GM03348 (cell line): ENCODE measurements around the gene DHX35.

Source experiments
- DNase-seq: peaks from one replicate; pipeline ENCODE4 v3.0.0; 2012; ENCODE audit warnings: low spot score

The DHX35 gene, protein sequence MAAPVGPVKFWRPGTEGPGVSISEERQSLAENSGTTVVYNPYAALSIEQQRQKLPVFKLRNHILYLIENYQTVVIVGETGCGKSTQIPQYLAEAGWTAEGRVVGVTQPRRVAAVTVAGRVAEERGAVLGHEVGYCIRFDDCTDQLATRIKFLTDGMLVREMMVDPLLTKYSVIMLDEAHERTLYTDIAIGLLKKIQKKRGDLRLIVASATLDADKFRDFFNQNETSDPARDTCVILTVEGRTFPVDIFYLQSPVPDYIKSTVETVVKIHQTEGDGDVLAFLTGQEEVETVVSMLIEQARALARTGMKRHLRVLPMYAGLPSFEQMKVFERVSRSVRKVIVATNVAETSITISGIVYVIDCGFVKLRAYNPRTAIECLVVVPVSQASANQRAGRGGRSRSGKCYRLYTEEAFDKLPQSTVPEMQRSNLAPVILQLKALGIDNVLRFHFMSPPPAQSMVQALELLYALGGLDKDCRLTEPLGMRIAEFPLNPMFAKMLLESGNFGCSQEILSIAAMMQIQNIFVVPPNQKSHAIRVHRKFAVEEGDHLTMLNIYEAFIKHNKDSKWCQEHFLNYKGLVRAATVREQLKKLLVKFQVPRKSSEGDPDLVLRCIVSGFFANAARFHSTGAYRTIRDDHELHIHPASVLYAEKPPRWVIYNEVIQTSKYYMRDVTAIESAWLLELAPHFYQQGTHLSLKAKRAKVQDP

DNA sequence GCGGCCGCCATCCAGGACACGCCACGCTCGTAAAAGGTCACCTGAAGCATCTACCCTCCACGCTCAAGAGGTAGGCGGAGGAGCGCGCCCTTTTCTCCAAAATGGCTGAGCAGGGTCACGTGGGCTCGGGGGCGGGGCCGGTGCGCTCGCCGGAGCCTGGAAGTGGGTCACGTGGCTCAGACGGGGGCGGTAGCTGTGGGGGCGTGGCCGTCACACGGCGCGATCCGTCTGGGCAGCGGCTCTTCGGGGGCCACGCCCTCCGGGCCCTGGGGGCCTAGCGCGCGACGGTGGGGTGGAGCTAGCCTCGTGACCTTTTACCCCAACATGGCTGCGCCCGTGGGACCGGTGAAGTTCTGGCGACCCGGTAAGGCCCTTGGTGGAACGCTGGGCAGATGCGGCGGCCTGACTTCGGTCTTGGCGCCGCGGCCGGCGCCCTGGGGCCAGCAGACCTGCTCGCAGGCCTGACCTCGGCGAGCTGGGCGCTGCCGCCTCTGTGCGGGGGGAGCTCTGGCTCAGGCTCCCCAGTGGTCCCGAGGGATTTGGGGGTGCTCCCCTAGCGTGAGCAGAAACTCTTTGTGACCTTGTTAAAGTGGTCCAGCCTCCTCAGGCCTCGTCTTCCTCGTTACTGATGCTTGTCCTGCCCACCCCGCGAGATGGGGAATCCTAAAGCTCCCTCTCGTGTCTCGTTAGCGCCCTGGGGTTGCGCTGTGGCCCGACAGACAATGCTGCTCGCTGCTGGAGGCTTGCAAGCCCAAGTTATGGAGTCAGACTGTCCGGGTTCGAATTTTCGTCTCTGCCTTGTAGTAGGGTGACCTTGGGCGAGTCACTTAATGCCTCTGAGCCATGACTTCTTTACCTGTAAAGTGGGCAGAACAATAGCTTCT, at the start of gene DHX35:
DHX35 (plus strand) TSS at position 301 of the 884 bp plus-strand sequence; CDS start at position 325, 24 bp downstream.
- DNase-seq: peak; percentile 100

DNA sequence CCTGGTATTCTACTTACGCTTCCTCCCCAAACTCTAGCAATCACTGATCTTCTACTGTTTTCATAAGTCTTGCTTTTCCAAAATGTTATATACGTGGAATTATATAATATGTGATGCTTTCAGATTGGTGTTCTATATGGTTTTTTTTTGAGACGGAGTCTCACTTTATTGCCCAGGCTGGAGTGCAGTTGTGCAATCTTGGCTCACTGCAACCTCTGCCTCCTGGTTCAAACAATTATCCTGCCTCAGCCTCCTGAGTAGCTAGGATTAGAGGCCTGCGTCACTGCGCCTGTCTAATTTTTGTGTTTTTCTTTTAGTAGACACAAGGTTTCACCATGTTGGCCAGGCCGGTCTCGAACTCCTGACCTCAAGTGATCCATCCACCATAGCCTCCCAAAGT, 46.8 kb upstream of the DHX35 start:
- no peak for DNase-seq

DNA sequence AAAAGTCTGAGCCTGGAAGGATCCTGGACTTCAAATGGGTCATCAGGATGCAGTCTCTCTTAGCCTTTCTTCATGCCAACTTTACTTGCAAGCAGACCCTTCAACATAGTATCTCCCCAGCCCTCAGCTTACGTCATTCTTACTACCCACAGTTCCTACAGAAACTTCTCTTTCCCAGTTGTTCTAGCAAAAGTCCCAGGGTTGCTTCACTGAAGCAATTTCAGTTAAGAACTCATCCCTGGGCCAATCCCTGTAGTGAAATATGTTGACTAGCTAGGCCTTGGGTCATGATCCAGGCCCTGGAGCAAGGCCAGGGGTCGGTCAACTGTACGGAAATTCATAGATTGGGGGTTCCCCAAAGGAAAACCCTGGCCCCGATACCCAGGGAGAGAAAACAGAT, 44.5 kb upstream of the DHX35 start:
- DNase-seq: no peak

DNA sequence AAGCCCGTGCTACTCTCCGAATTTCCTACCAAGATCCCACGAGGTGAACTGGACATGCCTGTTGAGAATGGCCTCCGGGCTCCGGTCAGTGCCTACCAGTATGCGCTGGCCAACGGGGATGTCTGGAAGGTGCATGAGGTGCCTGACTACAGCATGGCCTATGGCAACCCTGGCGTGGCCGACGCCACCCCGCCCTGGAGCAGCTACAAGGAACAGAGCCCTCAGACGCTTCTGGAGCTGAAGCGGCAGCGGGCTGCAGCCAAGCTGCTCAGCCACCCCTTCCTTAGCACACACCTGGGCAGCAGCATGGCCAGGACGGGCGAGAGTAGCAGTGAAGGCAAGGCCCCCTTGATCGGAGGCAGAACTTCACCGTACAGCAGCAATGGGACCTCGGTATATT, 44.0 kb upstream of the DHX35 start:
- no peak for DNase-seq

DNA sequence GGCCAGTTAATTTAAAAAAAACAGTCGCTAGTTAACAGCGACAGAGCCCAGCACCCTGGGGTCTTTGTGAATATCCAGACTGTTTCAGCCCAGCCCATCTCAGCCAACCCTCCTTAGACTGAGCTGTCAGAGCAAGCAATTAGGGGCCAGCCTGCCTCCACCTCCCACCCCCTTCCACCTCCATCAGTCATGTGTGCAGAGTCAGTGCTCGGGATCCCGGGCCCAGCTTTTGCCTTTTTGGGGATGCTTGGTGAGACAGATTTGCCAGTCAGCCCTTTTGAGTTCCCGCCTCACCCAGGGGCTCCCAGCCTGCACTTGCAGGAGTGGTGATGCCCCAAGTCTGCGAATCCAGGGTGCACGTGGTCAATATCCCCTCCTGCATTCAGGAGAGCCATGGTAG, 42.5 kb upstream of the DHX35 start:
- no peak for DNase-seq

DNA sequence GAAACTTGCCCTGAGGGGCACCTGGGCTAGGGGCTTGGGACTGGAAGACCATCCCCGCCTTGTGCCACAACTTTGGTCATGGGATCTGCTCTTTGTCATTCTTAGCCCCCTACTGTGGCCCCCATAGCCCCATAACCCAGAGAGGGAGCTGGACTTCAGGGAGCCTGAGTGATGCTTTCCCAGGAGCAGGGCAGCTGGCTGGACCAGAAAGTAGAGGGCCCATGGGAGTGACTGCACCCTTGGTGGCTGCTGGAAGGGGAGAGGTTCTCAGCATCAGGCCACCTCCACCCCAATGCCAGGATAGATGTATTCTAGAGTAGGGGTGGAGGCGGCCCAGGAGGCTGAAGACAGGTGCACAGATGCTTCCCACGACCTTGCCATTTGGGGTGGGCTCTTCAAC, 41.7 kb upstream of the DHX35 start:
- DNase-seq: no peak

DNA sequence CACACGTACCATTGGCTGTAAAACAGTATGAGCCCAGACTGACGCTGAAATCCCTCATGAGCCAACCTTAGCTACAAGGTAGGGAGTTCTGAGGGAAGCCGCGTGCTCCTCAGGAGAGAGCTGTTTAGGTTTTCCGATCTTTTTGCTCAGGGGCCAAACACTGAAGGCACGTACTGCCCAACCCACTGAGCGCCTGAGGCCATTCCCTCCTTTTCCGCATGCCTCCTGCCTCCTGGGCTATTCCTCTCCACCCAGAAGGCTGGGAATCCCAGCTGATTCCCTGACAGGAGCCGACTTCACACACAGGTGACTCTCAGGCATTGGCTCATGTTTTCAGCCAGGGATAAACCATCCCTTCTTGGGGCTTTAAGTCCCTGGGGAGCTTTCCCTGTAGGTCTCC, 41.3 kb upstream of the DHX35 start:
- no peak for DNase-seq

DNA sequence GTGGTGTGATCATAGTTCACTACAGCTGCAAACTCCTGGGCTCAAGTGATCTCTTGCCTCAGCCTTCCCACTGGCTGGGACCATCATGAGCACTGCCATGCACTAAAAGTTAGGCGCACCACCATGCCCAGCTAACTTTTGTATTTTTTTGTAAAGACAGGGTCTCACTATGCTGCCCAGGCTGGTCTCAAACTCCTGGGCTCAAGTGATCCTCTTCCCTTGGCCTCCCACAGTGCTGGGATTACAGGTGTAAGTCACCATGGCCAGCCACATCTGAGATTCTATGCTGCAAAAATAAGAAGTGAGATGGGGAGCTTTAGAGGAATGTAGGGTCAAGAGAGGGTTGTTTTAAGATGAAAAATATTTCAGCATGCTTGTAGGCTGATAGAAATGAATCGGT, 37.4 kb upstream of the DHX35 start:
- no peak for DNase-seq

DNA sequence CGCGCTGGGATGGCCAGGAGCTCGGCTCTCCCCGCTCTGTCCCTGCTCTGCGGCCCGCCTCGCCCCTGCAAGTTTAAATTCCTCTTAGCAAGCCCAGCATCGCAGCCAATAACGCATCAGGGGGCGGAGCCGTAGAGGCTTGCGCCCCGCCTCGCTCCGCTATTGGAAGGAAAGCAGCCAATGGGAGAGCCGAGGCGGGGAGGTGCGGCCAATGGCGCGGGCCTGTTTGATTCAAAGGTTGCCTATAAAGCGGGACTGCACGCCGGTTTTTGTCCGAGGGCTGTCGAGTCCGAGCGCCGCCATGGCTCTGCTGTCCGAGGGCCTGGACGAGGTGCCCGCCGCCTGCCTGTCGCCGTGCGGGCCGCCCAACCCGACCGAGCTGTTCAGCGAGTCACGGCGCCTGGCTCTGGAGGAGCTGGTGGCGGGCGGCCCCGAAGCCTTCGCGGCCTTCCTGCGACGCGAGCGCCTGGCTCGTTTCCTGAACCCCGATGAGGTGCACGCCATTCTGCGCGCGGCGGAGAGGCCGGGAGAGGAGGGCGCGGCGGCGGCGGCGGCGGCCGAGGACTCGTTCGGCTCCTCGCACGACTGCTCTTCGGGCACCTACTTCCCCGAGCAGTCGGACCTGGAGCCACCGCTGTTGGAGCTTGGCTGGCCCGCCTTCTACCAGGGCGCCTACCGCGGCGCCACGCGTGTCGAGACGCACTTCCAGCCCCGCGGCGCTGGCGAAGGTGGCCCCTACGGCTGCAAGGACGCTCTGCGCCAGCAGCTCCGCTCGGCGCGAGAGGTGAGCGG, 35.8 kb upstream of the DHX35 start, which contains the start of gene FAM83D:
FAM83D (plus strand) TSS at position 276 of the 792 bp plus-strand sequence; CDS start at position 302, 26 bp downstream.
- peak; percentile 99 for DNase-seq

DNA sequence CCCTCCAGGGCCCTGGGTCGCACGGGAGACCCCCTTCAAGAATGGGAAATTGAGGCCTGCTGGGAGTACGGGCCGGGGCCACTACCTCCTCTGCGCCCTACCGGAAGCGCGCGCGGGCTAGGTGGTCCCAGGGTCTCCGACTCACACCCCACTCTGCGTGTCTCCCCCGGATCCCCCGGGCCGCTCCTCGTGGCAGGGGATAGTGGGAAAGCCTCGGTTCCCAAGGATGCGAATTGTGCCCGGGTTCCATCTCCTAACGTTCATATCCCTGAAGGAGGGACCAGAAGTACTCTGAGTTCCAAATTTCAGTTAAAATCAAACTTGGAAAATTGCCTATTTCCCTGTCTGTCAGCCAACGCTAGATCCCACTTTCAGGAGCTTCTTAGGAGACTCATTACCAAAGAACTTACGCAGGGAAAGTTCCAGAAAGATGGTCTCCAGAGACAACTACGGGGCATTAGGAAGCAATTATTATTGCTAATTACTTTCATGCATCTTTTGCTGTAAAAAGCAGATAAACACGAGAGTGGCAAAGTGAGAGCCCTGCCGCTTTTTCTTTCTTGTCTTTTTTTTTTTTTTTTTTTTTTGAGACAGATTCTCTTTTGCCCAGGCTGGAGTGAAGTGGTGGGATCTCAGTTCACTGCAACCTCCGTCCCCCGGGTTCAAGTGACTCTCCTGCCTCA, 35.1 kb upstream of the DHX35 start:
- DNase-seq: peak; percentile 22

DNA sequence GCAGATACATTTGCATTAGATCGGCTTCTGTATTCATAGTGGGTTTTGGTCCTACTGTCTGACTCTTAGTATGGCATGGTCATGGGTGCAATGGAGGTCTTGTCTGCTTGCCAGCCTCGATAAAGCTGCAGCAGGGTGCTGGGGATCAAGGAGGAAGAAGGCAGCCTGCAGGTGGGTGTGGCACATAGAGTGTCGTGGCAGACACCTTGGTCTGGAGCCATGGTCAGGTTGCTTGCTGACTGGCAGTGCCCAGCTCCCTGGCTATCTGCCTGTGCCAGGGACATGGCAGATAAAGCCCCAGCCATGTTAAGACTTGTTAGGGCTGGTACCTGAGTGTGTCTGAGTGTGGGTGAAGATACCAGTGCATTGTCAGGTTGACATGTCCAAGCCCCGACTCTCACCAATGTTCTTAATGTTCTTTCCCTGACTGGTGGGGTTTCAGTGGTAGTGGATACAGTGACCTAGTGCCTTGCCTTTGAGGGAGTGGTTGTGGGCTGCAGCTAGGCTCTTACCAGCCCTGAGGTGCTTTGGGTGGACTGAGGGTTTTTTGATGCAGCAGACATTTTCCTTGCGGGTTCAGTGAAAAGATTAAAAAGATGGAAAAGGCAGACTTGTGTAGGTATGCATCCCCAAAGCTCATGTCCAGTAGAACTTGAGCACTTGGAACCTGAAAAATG, 34.1 kb upstream of the DHX35 start:
- no peak for DNase-seq

DNA sequence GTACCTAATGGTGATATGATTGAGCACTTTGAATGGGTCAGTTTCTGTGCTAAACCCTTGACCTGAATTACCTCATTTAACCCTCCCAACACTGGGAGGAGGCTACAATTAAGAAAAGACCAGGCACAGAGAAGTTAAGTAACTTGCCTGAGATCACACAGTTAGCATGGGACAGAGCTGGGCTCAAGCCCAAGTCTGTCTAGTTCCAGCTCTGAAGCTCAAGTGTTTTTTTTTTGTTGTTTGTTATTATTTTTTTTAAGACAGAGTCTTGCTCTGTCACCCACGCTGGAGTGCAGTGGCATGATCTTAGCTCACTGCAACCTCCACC, 31.9 kb upstream of the DHX35 start:
- DNase-seq: no peak

DNA sequence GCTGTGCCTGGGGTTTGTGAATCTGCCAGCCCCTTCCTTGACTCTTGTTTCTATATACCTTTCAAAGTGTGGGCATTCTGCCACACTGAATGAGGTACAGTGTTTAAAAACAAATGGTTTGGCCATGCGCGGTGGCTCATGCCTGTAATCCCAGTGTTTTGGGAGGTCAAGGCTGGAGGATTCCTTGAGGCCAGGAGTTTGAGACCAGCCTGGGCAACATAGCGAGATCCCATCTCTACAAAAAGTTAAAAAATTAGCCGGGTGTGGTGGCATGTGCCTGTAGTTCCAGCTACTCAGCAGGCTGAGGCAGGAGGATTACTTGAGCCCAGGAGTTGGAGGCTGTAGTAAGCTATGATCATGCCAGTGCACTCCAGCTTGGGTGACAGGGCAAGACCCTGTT, 30.2 kb upstream of the DHX35 start:
- DNase-seq: no peak

DNA sequence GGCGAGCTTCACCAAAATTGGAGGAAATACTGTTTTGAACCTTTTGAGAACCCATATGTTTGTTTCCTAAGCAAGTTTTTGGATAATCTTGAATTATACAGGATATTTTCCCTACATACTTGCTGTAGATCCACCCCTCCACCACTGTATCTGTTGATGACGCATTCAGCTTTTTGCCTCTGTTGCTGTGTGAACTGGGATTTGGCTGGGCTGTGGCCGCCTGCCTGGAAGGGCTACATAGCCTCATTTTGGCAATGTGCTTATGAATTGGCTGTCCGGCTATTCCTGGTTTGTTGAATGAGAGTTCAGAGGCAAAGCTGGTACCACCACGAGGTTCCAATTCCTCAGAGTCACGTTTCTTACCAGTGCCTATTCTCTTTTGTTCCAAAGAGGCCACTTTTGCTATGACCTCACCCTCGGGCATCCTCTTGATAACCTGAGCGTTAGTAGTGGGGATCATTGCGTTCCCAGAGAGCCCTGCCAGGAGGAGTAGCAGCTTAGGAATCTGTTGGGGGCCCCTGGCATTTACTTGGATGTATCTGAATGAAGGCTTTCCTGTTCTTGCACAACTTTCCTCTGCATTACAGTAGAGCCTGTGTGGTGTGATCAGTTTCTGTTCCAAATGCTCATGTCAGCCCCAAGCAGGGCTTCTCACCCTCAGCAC, 29.6 kb upstream of the DHX35 start:
- DNase-seq: peak; percentile 24

DNA sequence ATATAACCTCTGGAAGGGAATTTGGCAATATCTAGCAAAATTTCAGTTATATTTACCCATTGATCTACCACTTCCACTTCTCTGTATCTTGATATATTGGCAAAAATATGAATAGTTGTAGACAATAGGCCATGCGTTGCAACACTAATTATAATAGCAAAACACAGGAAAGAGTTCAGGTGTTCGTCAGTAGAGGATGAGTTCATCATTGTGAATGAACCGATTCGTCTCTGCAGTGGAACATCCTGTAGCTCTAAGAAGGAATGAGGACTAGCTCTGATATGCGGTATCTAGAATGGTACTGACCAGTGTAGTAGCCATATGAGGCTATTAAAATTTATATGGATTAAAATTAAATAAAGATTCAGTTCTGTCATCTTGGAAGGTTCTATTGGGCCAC, 27.6 kb upstream of the DHX35 start:
- DNase-seq: no peak

DNA sequence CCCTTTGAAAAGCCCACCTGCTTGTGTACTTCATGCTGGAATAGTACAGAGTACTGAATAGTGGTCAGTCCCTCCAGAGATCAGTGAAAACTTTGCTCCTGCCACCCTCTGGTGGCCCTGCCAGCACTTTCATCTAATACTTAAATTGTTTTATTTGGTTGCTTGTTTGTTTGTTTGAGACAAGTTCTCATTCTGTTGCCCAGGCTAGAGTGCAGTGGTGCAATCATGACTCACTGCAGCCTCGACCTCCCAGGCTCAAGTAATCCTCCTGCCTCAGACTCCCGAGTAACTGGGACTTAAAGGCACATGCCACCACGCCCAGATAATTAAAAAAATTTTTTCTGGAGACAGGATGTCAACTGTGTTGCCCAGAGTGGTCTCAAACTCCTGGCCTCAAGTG, 26.9 kb upstream of the DHX35 start:
- peak; percentile 17 for DNase-seq

DNA sequence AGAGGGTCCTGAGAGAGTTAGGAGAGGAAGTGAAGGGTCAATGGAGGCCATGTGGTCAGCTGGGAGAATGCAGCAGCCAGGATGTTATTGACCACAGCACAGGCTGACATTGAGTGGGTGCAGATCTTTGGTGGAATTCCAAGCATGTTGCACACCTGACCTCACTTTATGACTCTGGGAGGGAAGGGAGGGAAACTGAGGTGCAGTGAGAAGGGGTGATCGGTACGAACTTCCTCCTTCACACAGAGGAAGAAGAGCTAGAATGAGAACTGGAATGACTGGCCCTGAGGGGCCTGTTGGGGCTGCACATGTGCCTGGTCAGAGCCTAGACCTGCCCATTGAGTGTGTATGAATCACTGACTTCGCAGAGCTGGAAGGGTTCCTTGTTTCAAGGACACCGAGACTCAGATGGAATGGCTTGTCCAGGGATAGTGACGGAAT, 26.2 kb upstream of the DHX35 start:
- no peak for DNase-seq

DNA sequence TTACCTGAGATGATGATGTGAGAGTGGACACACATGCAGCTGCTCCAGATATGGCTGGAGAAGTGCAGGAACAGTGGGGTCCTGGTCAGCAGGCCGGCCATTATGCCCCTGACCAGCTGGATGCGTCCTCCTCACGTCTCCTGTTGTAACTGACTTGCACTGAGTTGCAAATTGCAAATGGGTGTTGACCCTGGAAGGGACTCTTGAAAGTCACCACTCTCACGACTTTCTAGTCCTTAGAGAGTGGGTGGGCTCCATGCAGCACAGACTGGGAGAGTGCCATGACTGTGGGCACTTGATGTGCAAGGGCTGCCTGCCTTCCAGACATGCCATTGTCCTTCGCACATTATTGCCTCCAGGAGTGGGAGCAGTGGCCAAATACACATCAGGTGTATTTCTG, 25.1 kb upstream of the DHX35 start:
- DNase-seq: no peak

DNA sequence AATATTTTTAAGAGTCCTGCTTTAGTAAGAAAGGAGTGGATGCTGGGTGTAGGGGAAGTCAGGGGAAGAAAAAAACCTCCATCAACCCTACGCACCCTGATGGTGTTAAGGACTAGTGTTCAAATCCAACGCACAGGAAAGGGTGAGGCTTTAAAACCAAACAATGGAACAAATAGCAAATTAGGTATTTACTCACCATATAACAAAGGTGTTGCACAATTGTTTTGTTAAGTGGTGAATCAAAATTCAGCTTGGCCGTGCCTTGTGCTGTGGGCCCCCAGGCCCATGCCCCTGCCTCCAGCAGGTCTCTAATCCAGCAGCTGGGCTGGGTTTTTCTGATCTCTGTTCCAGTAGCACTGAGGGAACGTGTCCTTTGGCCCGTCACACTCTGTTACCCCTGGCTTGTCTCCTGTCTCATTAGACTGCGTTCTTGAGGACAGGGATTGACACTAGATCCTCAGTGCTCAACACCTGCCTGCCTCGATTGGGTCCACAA, 24.1 kb upstream of the DHX35 start:
- DNase-seq: no peak

DNA sequence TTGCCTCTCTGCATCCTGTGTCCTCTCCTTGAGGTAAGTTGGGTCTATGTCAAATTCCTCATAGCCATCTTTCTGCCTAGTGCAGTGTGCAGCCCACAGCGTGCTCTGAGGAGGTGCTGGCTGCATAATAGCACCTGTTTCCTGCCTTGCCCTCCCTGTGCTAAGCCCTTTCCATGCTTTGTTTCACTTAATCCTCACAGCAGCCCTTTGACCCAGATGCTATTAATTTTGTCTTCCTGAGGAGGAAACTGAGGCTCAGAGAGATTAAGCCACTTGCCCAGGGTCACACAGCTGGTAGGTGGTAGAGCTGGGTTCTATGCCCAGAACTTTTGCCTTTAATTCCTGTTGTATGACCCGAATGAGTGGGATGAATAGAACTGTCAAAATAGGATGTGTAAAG, 22.5 kb upstream of the DHX35 start:
- no peak for DNase-seq
